Hematopoietic multipotent progenitor cell treated with erythropoietin and hydrocortisone succinate and interleukin-3 and kit ligand, for 6 days (in vitro differentiated cells): Measurements from ENCODE around the gene TRIM2.

ENCODE experiments used
- DNase-seq: peaks from one replicate; pipeline ENCODE4 v3.0.0-alpha.2; 2015

The TRIM2 gene

DNA sequence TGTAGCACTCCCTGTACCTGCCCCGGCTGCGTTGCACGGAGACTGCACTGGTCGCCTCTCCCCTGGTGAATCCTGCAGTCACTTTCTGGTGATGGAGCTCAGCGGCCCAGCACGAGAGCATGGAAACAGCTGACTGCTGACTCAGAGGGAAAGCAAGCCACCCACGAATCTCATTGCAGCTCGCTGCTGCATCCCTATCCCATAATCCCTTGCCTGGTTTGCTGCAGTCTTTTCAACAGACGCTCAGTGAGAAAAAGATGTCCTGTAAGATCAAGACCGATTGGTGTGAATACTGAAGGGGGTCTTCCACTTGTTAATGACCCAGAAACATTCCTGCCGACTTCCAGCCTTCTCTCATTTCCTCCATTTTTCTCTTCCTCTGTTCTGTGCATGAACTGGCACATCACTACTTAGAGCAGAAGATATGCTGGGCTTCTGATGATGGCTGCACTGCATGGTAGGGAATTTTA lies 52.9 kb downstream of the TRIM2 start:
- DNase-seq, result no peak

DNA sequence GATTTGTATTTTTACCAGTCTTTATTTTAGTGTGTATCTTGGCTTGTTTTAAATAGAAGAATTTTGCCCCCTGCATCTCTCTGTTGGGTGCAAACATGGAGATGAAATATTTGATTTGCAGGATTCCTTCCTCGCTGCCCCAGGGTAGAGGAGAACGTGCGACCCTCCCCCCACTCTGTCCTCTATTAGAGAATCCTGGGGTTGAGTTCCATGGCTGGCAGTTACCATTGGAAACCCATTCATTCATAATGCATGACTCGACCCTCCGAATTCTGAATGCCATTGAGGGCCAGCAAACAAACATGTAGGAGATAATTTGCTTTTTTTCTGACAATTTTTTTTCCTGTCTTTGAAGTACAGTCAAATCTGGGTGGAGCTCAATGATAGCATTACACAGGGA lies 53.7 kb downstream of the TRIM2 start:
- DNase-seq, result no peak

DNA sequence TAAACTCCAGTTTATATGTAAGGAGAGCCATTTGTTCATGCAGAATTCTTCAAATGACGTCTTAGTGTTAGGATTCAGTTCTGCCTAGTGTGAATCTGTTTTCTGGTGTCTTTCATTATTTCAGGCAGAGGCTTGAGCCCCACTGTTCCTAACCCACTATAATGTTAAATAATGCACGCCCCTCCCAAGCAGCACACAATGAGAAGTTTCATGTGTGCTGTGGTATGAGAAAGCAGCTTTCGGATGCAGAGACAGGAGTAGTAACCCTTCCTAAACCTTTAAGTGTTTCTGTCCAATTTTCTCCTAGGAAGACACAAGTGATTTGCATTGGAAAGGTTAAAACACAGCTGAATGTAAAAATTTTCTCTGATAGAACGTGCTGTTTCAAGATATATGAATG lies 54.5 kb downstream of the TRIM2 start:
- no peak for DNase-seq

DNA sequence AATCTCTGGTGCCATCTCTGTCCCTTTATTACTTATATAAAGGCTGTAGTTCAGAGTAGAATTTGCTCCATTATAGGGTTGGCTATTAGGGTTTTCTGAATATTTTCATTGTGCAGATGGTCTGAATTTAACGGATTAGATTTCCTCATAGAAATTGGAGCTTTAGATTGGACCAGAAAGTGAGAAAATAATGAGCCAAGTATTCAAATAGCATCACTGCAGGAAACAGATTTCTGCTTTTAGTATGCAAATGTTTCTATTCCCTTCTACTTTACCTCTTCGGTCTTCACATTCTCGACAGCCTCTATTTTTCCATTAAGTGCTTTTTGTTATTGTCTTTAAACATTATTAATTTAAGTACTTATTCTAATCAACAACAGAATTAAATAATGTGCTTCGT lies 55.4 kb downstream of the TRIM2 start:
- DNase-seq, result no peak

DNA sequence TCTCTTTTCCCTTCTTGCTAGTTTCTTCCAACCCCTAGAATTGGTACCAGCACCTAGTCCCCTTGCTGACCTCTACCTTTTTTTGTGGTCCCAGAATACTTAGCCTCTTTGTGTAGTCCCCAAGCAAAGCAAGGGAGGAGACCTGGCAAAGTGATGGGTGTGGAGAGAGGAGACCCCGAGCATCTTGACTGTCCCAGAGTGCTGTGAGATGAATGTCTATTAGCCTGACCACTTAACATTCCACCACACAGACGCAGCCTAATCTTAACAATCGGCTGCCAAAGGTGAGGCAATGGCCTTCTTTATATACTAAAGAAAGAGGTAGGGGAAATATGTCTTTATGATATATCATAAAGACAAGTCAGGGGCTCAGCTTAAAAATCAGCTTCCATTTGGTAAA lies 55.9 kb downstream of the TRIM2 start:
- no peak for DNase-seq

DNA sequence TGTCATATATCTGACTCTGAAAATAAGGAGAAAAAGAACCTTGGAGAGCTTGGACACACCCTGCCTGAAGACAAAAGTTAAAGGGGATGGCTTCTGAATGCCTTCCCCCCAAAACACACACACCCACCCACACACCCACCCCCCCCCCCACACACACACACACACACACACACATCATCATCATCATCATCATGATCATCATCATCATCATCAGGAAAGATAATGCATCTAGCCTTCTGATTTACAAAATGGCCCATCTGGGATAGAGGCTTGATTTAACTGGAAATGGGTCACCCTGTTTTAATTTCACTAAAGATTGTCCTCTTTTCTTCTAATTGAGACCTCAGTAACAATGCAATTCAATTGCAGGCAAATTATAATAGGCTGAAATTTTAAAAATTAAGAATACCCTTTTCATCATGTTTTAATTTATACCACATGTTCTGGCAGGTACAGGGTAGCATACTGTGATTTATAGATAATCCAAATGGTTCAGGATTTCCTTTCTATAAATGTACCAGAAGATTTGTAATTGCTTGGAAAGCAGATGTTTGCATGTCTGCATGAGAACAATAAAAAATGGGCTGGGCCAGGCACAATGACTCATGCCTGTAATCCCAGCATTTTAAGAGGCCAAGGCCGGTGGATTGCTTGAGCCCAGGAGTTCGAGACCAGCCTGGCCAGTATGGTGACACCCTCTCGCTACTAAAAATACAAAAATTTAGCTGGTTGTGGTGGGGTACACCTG lies 56.5 kb downstream of the TRIM2 start:
- DNase-seq, result no peak

- DNase-seq, result no peak
Measured at GRCh38 chr4:153261461-153261860, 57.2 kb downstream of the TRIM2 start.

DNA sequence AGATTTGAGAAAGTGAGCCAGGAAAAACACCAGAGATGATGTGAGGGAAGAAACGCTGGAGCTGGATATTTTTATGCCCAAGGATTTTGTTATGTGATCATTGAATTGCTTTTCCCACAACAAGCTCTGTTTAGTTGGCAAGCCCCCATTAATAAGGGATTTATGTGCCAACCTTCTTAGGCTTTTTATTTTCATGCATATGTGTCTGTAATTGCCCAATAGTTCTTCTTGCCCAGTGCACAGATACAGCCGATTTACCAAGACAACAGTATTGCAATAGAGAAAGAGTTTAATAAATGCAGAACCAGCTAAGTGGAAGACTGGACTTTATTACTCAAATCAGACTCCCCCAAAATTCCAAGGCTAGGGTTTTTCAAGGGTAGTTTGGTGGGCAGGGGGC lies 57.7 kb downstream of the TRIM2 start:
- no peak for DNase-seq

GRCh38 chr4:153265306-153266047 lies 61.2 kb downstream of the TRIM2 start:
- no peak for DNase-seq

DNA sequence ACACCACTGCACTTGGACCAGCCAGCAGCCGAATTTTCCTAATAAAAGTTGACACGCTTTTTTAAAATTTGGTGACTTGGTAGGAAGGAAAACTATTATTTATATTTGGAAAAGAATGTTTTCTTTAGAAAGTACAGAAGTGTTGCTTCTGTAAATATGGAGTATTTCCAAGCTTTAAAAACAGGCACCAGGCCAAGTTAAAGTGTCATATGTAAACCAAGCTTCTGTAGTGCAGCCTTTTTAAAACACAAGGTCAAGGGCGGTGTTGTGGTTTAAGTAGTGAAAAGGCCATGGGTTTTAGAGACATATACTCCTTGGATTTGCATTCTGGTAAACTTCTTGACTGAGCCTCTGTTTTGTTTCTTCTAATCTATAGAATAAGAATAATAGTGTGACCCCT lies 62.7 kb downstream of the TRIM2 start:
- no peak for DNase-seq

- DNase-seq, result no peak
Measured at GRCh38 chr4:153267890-153268289, 63.6 kb downstream of the TRIM2 start.

DNA sequence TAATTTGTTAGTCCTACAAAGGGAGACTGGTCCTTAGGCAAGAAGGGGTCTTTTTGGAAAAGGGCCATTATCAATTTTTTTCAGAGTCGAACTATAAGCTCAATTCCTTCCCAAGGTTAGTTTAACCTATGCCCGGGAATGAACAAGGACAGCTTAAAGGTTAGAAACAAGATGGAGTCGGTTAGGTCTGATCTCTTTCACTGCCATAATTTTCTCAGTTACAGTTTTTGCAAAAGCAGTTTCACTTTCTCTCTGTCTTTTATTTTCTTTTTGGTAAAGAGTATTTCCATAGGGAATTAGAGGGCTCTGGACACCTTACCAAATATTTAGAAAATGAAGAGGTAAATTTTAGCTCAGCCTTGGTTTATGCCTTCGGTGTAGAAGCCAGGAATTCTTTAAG lies 64.1 kb downstream of the TRIM2 start:
- DNase-seq, result no peak

GRCh38 chr4:153269218-153269990 lies 65.2 kb downstream of the TRIM2 start:
- no peak for DNase-seq

- DNase-seq, result no peak
Measured at GRCh38 chr4:153270361-153270760, 66.1 kb downstream of the TRIM2 start.

DNA sequence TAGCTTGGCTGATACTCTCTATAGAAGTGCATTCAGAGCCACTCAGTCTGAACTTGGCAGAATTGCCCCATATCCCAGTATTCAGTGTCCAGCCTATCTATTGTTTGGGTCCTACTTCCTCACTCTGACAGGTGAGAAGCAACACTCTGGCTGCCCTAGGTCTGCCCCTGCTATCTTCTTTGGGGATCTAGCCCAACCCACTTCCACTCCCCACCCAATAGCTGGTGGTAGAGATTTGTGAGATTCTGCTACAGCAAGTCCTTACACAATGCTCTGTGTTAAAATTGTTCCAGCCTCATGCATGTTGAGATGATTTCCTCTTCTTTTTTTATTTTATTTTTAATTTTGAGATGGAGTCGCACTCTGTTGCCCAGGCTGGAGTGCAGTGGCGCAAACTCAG lies 67.6 kb downstream of the TRIM2 start:
- DNase-seq, result no peak

- DNase-seq, result no peak
Measured at GRCh38 chr4:153273751-153274150, 69.5 kb downstream of the TRIM2 start.

- no peak for DNase-seq
Measured at GRCh38 chr4:153274967-153275366, 70.7 kb downstream of the TRIM2 start.

GRCh38 chr4:153275380-153276276 lies 71.4 kb downstream of the TRIM2 start:
- DNase-seq, result no peak

DNA sequence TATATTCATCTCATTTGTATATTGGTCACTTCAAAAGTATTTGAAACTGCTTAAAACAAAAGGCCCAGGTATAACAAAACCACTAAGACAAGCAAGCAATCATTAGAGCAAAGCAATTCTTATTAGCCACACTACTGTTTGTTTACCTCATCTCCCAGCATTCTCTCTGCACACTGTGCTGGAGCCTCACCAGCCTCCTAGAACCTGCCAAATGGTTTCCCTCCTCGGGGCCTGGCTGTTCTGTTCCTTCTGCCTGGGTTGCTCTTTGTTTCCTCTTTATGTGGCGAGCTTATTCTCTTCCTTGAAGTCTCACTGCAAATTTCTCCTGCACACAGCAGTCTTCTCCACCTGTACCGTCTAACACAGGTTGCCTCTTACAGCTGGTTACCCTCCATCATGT lies 72.7 kb downstream of the TRIM2 start:
- no peak for DNase-seq

GRCh38 chr4:153281476-153281875 lies 77.2 kb downstream of the TRIM2 start:
- no peak for DNase-seq

DNA sequence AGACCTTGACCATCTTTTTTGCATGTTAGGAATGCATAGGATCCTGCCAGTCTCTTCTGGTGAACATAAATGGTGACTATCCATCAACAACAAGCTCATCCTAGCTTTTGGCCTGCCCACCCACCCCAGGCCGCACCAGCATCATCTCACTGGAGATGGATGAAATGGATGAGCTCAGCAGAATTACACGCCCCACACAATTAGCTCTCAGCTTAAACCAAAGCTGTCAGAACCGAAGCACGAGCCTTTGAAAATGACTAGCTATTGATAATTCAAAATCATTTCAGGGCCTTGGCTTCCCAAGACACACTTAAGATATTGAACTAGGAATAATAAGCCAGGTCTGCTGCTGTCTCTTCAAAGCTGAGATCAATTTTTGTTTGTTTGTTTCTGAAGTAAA lies 77.8 kb downstream of the TRIM2 start:
- no peak for DNase-seq

- DNase-seq, result no peak
Measured at GRCh38 chr4:153283260-153283659, 79.0 kb downstream of the TRIM2 start.

DNA sequence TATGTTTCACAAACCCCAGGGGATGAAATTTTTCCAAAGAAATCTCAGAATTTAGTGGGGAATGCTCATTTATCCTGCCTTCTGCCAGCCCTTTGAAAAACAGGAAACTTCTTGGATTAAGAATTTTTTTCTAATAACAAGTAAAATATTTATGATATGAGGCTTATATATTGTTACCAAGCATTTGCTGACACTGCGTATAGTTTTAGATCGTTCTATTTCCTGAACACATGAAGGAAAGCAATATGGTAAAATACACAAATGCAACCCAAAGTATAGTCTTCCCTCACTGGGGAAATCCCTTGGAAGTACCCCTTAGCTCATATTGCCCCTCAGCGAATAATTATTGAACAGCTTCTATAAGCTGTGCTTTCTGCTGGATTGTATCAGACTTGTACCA lies 85.9 kb downstream of the TRIM2 start:
- no peak for DNase-seq
